Stimulated activated CD4-positive, alpha-beta T cell treated with anti-CD3 and anti-CD28 coated beads, Interleukin-15, amount 100 ng/mL, for 48 hours (primary cell): ENCODE results near the gene HLF.

Experiments
- DNase-seq, 2 donors: peaks; one replicate each; pipeline ENCODE4 v3.0.0-alpha.2; 2020; ENCODE audit warnings: low read depth in 2 of 2

Gene HLF

GRCh38 chr17:55254375-55254774 lies 10.4 kb upstream of the HLF start:
- DNase-seq: no peak

- no peak for DNase-seq
Measured at GRCh38 chr17:55258578-55259135, 6.1 kb upstream of the HLF start.

- no peak for DNase-seq
Measured at GRCh38 chr17:55259684-55260111, 5.1 kb upstream of the HLF start.

- DNase-seq: no peak
Measured at GRCh38 chr17:55261311-55261710, 3.4 kb upstream of the HLF start.

- no peak for DNase-seq
Measured at GRCh38 chr17:55263569-55264277, 1.0 kb upstream of the HLF start.

- no peak for DNase-seq
Measured at GRCh38 chr17:55264278-55264644, 499 bp upstream of the HLF start.

- DNase-seq: no peak
Measured at GRCh38 chr17:55265311-55266021, 706 bp downstream of the HLF start.

GRCh38 chr17:55266051-55266957 lies 1.5 kb downstream of the HLF start:
- DNase-seq: no peak

- DNase-seq: no peak
Measured at GRCh38 chr17:55266958-55267688, 2.4 kb downstream of the HLF start.

- no peak for DNase-seq
Measured at GRCh38 chr17:55267777-55268648, 3.3 kb downstream of the HLF start.

- DNase-seq: no peak
Measured at GRCh38 chr17:55268649-55269480, 4.1 kb downstream of the HLF start.

- DNase-seq: no peak
Measured at GRCh38 chr17:55269894-55270293, 5.1 kb downstream of the HLF start.

- DNase-seq: no peak
Measured at GRCh38 chr17:55271223-55271571, 6.4 kb downstream of the HLF start.

- no peak for DNase-seq
Measured at GRCh38 chr17:55271958-55272710, 7.4 kb downstream of the HLF start.

GRCh38 chr17:55272711-55273578 lies 8.2 kb downstream of the HLF start:
- DNase-seq: no peak

- no peak for DNase-seq
Measured at GRCh38 chr17:55273579-55274354, 9.0 kb downstream of the HLF start.
